DMS79 treated with DMSO at 0.1 percent for 48 hours (cell line): ENCODE results near the gene UBR4.
A peak's percentile ranks its signal among the peaks of the same experiment; 100 is the strongest.

ENCODE experiments used
- DNase-seq: peaks from one replicate; lab custom pipeline; 2025; lab: John Stamatoyannopoulos, UW

Gene UBR4

GRCh38 chr1:19036041-19036812 lies 173.8 kb downstream of the UBR4 start:
- DNase-seq = no peak

GRCh38 chr1:19035377-19036040 lies 174.6 kb downstream of the UBR4 start:
- DNase-seq = no peak

GRCh38 chr1:19034721-19035120 lies 175.3 kb downstream of the UBR4 start:
- DNase-seq = no peak

- no peak for DNase-seq
These were observed 176.0 kb downstream of the UBR4 start for GRCh38 chr1:19033926-19034680.

GRCh38 chr1:19033515-19033839 lies 176.6 kb downstream of the UBR4 start:
- no peak for DNase-seq

- no peak for DNase-seq
These were observed 177.2 kb downstream of the UBR4 start for GRCh38 chr1:19032701-19033514.

GRCh38 chr1:19032413-19032695 lies 177.7 kb downstream of the UBR4 start:
- no peak for DNase-seq

- DNase-seq = no peak
These were observed 180.6 kb downstream of the UBR4 start for GRCh38 chr1:19029191-19030085.

- DNase-seq = no peak
These were observed 181.4 kb downstream of the UBR4 start for GRCh38 chr1:19028546-19029129.

- DNase-seq = peak; percentile 98
These were observed 182.0 kb downstream of the UBR4 start for GRCh38 chr1:19028110-19028509.
